Suppressor macrophage treated with lipopolysaccharide for 4 hours (primary cell): ENCODE data around the gene NCL.
"Not testable (repeated sequence)": the region's sequence is repeated elsewhere in the genome, so short reads cannot be mapped to it uniquely, and the experiment has no call there.

Source experiments
- DNase-seq: peaks from one replicate; pipeline ENCODE4 v3.0.0-alpha.2; 2020

The NCL gene

DNA sequence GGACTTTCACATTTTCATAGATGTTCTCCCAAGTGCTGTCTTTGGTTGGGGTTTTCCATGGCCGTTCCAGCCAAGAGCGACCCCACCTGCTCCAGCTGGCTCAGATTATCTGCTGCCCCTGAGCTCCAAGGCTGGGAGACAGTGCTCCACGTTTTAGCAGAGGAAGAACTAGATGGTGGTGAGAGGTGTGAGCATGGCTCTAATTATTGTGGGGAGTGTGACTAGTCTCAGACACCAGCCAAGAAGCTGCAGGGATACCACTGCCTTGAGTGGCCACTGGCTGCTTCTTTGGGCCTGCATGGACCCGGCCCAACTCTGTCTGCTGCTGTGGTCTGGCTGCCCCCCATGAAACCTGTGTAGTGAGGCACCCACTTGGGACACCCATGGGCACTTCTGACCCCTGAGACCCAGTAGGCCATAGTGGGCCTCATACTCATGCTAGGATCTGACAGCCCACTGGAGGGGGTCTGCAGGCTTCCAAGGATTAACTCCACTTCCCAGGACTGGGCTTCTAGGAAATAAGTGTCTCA is 2.8 kb upstream of the NCL start:
- DNase-seq, result no peak

DNA sequence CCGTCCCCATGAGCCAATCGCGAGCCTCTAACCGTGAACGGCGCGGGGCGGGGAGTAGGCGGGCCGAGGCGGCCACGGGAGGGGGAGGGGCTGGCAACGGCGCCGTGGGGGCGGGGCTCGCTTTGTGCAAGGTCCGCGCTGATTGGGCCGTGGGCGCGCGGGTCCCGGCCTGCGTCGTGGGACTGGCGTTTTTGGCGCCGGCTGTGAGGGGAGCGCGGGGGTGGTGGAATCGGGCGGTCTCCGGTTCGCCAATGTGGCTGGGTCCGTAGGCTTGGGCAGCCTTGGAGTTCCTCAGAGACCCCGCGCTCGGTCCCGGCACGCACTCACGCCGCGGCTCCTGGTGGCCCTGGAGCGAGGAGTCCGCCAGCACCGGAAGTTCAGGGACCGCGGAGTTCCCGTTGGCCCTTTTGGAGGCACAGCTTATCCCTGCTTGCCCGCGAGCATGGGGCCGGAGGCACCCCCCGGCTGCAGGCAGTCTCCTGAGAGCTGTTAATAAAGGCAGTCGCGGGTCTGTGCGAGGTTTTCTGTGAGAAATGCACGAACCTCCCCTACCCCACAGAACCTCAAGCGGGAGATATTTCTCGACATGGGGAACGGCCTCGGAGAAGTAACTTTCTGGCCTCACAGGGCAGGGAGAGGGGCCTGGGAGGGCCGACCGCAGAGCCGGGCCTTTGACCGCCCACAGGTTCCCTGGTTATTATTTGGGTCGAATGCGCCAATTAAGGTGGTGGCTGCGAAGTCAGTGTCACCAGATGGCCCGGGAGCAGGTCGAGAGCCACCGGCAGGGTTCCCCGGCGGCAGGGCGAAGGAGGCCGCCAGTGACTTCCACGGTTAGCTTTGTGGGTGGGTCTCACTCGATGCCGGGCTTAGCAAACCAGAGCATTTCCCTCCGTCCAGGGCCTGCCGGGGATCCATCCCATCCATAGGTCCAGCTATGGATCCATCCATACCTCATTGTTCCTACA is 574 bp upstream of the NCL start:
- DNase-seq, result peak; percentile 99

DNA sequence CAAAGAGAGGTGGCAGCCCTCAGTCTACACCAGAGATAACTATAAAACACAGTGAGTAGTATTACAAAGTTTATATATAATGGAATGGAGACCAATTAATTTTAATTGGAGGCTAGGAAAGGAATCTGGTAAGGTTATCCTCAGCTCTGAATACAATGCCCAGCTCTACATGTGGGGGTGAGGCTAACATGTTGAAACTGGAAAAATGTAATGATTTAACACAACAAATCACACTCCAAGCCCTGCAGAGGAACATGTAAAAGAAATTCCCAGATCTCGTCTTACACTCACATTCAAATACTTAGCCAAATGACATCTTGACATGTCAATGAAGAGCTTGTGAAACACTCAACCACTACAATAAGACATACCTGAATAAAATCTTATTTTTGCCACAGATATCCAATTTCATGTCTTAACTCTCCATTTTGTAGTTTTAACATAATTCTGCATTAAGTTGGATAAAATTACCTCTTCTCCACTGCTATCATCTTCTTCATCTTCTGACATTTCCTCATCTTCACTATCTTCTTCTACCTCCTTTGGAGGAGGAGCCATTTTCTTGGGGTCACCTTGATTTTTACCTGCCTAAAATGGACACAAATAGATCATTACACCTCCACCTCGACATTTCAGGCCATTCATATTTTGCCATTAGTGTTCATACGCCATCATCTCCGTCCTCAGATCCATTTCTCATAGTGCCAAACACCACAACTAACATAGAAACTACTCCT is 1.4 kb downstream of the NCL start:
- DNase-seq, result no peak

DNA sequence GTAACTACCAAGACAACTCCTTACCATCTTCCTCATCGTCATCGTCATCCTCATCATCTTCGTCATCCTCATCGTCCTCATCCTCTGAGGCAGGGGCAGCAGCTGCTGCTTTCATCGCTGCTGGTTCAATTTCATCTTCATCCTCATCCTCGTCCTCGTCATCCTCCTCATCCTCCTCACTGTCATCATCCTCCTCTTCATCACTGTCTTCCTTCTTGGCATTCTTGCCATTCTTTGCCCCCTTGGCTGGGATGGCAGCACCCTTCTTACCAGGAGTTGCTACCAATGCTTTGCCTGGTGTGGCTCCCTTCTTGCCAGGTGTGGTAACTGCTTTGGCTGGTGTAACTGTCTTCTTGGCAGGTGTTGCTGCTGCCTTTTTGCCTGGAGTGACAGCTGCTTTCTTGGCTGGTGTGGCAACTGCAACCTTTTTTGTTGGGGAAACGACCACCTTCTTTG is 2.7 kb downstream of the NCL start:
- no peak for DNase-seq

DNA sequence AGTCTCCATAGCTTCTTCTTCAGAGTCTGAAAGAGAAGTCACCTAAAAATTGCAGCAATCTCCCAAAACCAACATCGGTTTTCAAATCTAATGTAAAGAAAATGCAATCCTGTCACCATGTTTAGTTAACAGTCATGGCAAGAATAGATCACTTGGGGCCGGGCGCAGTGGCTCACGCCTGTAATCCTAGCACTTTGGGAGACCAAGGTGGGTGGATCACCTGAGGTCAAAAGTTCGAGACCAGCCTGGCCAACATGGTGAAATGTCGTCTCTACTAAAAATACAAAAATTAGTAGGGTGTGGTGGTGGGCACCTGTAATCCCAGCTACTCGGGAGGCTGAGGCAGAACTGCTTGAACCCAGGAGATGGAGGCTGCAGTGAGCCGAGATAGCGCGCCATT is 3.4 kb downstream of the NCL start:
- DNase-seq, result not testable (repeated sequence)

DNA sequence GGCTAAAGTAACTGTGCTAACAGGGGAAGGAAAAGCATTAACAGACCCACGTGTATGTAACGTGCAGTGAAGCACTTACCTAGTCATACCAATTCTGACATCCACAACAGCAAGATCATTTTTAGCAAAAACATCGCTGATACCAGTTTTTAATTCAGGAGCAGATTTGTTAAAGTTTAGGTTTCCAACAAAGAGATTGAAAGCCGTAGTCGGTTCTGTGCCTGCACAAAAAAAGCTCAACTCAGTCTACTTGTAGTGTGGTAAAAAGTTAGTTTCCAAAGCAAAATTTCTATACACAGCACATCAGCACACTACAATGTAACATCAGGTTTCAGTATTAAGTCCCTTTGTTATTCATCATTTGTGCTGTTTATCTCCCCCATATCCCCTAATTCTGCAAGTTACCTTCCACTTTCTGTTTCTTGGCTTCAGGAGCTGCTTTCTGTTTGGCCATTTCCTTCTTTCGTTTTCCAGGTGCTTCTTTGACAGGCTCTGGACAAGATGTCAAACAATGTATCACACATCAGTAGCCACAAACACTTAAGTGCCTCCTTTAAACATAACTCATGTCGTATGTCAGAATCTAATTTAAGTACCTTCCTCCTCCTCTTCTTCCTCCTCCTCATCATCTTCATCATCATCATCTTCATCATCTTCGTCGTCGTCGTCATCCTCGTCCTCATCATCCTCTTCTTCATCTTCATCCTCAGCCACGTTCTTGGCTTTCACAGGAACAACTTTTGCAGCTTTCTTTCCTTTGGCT is 4.0 kb downstream of the NCL start:
- no peak for DNase-seq

DNA sequence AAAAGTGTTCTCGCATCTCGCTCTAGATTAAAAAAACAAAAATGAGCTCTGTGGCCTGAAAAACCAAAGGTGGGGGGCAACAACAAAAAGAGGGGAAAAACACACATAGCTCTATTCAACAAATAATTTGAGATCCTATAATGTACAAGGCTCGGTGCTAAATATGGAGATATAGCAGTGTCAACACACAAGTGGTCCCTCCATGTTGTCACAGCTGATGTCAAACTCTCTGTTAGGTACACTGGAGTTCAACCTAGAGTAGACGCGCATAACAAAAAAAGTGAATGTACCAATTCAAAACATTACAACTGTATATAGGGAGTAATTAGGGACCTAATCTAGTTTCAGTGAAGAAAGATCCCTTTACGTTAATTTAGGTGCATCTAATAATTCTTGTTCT is 5.9 kb downstream of the NCL start:
- DNase-seq, result no peak

DNA sequence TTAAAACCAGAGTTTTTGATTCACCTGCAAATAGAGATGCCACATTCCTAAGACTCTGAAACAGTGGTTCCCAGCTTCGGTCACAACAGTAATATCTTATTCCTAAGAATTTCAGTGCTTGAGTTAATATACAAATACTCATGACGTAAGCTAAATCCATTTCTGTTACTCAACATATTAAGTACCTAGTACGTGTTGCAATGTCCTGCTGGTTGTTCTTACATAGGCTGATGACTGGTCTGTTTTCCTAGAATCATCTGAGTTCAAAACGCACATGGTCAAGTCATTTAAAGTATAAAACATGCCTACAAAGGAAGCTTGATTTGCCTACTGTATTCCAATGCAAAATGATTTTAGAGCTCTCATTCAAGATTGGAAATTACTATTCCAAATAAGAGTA is 7.2 kb downstream of the NCL start:
- no peak for DNase-seq

DNA sequence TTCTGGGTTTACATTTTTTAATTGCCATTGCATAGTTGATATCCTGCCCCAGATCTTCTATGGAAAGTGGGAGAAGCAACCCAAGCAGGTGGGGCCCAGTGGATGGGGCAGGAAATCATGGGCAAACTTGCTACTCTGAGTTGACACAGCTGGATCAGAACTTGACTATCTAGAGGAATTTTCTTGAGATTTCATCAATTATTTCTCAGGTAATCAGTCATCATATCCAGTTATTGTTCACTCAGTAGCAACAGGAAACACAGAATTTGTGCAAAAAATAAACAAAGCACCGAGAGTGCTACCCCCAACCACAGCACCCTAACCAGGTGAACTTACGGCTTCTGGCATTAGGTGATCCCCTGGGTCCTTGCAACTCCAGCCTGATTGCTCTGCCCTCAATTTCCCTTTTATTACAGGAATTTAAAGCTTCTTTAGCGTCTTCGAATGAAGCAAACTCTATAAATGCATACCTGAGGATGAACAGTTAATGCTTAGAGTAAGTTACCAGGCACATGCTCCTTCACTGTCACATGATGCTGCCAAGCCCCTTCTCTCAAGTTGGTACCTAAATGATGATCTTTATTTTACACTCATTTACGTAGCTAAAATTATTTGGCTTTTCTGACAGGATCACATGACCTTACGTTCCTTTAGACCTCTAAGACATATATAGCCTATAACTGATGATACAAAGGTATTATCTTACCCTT is 7.8 kb downstream of the NCL start:
- no peak for DNase-seq

DNA sequence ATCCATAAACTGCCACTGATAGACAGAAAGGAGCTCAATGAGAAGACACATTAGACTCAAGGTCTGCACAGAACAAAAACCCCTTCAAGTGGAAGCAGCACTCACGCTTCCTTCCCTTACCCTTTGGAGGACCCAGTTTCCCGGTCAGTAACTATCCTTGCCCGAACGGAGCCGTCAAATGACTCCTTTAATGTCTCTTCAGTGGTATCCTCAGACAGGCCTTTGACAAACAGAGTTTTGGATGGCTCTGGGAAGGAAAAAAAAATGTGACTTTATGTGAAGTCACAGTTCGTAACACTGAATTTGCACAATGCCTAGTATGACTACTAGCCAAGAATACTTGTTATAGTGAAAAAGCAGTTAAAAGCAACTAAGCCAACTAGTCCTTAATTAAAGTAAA is 8.4 kb downstream of the NCL start:
- DNase-seq, result no peak

DNA sequence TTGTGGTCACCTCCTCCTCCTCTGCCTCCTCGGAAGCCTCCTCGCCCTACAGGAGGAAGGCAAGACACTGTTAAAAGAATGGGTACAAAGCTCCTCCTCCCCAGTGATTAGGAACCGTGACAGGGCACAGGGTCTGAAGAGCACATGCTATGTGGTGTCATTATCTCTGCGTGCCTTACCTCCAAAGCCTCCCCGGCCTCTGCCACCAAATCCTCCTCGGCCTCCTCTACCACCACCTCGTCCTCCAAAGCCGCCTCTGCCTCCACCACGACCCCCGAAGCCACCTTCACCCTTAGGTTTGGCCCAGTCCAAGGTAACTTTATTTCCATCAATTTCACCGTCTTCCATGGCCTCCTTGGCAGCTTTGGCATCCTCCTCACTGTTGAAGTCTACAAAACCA is 9.1 kb downstream of the NCL start:
- no peak for DNase-seq

DNA sequence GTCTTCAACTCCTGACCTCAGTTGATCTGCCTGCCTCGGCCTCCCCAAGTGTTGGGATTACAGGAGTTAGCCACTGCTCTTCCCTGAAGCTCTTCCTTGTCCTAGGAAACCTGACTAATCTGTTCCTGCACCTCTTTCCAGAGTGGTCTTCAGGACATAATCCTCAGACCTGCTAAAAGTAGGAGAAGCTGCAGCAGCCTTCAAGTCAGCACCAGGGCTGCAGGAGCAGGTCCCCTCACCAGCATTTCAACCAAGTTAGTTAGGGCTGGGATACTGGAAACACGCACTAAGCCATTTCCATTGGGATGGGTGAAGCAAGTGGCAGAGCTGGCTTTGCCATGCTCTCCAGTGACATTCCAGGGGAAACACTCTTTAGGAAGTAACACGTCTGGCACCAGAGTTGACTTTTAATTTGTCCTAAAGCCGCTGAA is 9.9 kb downstream of the NCL start:
- DNase-seq, result no peak

DNA sequence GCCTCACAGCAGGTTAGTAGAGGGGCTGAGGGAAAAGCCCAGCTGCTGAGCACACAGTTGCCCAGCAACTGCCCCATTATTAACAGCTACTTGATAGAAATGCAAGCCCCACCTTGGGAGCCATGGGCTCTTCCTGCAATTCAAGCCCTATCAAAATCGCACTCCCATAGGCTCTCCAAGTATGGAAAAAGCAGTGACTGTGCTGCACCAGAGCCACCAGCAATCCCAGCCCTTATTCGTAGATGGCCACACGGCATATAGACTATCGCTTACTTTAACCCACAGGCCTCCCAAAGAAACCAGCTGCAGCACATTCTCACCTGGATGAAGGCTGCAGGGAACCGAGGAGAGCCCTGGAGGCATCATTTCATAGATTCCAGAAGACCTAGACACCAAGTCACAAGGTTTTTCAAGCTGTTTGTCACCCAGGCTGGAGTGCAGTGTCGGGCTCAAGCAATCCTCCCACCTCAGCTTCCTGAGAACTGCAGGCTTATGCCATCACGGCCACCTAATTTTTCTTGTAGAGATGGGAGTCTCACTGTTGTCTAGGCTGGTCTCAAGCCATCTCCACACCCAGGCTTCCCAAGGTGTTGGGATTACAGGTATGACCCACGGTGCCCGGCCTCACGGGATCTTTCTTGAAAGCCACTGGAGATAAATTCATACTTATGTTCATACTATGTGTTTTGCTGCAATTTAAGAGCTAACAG is 11.3 kb downstream of the NCL start:
- no peak for DNase-seq

DNA sequence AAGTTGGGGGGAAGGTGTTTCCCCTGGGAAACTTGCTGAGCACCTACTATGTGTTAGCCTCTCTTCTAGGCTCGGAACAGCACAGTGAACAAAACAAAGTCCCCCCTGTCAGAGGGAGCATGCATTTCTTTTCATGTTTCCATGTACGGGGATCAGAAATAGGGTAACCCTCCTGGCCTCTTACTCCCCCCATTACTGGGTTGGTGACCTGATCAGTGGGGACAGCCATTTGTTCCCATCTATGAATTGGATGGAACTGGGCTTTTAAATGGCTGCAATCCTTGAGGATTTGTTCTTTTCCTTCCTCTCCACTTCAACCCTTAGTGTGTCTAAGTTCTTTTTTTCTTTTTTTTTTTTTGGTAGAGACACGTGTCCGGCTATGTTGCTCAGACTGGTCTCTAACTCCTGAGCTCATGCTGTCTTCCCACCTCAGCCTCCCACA is 13.7 kb downstream of the NCL start:
- DNase-seq, result no peak

DNA sequence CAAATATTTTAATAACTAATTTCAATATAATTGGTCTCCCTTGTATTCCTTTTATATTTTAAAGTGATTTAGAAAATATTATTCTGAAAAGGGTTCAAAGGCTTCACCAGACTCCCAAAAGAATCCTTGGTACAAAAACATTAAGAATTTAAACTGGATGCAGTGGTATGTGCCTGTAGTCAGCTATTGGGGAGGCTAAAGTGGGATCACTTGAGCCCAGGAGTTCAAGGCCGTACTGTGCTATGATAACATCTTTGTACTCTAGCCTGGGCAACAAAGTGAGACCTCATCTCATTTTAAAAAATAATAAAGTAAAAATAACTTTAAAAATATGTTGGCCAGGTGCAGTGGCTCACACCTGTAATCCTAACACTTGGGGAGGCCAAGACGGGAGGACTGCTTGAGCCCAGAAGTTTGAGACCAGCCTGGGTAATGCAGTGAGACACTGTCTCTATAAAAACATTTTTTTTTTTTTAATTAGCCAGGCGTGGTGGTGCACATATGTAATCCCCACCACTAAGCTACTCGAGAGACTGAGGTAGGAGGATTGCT is 14.7 kb downstream of the NCL start:
- DNase-seq, result no peak

DNA sequence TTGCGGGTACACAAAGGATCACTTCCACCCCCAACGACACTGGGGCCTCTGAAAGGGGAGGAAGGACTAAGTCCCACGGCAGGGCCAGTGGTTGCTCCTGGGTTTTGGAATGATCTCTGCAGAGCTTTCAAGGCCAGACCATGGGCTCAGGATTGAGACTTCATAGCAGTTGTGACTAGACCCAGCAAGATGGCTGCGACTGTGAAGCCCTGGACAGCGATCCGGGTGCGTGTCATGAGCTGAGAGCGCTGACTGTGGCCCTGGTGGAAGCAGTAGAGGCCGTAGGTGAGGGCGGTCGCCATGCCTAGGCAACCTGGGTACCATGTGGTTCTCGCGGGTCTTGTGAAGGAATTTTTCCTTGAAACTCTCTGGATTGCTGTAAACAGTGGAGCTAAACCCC is 27.3 kb downstream of the NCL start:
- no peak for DNase-seq

DNA sequence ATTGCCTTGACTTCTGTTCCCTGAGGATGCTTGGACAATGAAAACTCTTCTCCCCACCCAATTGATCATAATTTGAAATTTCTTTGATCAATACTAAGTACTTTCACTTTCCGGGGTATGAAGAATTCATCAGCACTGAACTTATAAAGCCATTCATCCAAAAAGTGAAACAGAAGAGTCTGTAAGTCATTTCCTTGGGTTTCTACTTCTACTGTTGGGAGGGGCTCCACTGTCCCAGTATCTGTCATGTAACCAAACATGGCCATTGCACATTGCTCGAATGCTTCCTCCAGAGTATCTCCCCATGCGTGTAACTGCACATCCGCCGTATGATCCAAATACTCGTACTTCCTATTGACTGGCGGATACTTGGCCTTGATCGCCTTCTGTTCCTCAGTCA is 30.3 kb downstream of the NCL start:
- DNase-seq, result peak; percentile 41

DNA sequence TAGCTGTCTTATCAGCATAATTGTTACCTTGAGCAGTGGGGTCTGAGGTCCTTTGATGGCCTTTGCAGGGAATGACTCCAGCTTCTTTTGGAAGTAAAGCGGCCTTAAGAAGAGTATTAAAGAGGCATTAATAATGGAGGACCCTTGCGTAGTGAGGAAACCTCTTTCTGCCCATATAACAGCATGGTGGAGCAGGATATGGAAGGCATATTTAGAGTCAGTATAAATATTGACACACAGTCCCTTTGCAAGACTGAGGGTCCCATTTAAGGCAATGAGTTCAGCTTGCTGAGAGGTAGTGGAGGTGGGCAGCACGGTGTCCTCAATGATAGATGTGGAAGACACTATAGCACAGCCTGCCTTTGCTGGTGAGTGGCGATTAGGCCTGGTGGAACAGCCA is 32.7 kb downstream of the NCL start:
- DNase-seq, result no peak

DNA sequence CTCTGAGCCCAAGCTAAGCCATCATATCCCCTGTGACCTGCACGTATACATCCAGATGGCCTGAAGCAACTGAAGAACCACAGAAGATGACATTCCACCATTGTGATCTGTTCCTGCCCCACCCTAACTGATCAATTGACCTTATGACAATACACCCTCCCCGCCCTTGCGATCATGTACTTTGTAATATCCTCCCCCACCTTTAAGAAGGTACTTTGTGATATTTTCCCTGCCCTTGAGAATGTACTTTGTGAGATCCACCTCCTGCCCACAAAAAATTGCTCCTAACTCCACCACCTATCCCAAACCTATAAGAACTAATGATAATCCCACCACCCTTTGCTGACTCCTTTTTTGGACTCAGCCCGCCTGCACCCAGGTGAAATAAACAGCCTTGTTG is 33.8 kb downstream of the NCL start:
- not testable (repeated sequence) for DNase-seq

DNA sequence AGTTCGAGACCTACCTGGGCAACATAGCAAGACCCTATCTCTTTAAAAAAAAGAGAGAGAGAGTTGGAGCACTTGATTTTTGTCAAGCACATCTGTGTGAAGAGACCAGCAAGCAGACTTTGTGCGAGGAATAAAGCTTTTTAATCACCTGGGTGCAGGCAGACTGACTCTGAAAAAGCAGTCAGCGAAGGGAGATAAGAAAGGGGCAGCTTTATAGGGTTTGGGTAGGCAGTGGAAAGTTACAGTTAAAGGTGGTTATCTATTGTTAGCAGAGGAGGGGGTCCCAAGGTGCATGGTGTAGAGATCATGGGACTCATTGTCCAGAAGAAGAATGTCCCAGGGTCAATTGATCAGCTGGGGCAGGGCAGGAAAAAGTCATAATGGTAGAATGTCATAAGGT is 34.4 kb downstream of the NCL start:
- no peak for DNase-seq

DNA sequence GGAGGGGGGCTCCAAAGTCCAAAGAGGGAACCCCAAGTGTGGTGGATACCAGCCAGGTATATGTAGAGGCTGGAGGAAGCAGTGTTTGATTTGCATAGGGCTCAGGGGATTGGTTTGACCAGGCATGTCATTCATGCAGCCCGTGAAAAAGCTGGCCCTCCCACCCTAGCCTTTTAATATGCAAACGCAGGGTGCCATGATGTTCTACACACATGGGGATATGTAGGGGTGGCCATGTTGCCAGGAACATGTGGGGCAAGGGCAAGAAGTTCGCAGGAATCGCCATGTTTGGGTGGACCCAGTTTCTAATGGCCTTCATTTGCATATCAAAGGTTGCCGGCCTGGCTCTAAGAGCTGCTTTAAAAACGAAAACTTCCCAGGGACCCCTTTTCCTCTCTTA is 35.1 kb downstream of the NCL start:
- no peak for DNase-seq
